Measurements from ENCODE around the gene ZNF683. TPM values are rescaled to one million over a fixed set of nuclear protein-coding genes. Genes with fewer than 3 reads are reported as not detected.

ZNF683 gene
- total and polyA plus RNA-seq, 2 experiments from 2014 or later, result not detected

DNA sequence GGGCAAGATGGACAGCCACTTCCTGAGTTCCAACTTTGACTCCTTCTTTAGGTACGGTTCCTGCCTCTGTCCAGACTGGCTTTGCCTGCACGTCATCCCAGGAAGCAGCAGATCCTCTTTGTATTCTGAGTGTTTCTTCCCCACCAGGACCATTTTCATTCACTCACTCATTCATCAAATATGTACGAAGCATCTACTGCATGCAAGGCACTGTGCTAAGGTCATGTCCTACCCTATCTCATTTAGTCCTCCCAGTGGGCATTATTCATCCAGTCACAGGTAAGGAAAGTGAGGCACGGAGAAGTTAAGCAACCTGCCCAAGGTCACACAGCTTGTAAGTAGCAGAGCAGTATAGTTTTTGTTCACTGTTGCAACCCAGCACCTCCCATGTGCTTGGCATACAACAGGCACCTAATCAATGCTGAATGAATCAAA is 32.5 kb downstream of the ZNF683 start (continued):
- TF ChIP-seq ZNF462 (CRISPR knock-in tag; IDR thresholded peaks at IDR 0.05), result no peak
- no peak for TF ChIP-seq ZNF114 (CRISPR knock-in tag; IDR thresholded peaks at IDR 0.05)

DNA sequence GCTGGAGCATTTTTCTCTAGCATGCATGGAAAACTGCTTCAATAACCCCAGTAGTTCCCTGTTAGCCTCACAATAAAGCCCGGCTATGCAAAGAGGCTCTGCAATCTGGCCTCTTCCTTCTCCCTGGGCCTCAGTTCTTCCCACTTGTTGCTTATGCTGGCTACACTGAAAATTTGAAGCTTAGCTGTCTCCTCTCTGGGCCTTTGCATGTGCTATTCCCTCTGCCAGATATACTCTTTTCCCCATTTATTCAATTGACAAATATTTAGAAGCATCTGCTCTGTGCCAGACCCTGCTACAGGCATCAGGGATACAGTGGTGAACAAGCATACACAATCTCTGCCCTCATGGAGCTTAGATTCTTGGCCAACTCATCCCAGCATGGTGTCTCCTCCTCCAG is 33.9 kb downstream of the ZNF683 start:
- H3F3A ChIP-seq (replicated peaks; ENCODE audit: low read depth), result peaks cover 9% of the 10 kb centered on the region; the same call in 1 of the 2 replicates
- 0 out of 2 replicates have a peak, but pooled peaks cover 3% of the 10 kb centered on the region for H3K27me3 ChIP-seq (ENCODE audit: insufficient read depth)
- H3K9me3 Mint-ChIP-seq, result no peaks in the 10 kb centered on the region
- H3K36me3 Mint-ChIP-seq (ENCODE audit: low read depth), result peaks cover 4% of the 10 kb centered on the region; the same call in 1 of the 3 replicates
- H3K9me2 ChIP-seq (ENCODE audit: insufficient read depth), result no peaks in the 10 kb centered on the region
- peaks cover 17% of the 10 kb centered on the region for H3K27me3 Mint-ChIP-seq (ENCODE audit: insufficient read depth, low read depth, poor library complexity)
- no peak overlapping the region for H2AFZ ChIP-seq
- peaks cover 7% of the 10 kb centered on the region; the same call in 1 of the 2 replicates for H3K79me2 ChIP-seq (replicated peaks; ENCODE audit: insufficient read depth)
- no peak overlapping the region for H3K27ac ChIP-seq (ENCODE audit: low read depth)
- no peak overlapping the region for H3K27ac Mint-ChIP-seq
- ATAC-seq, result no peak
- no peak for DNase-seq (ENCODE audit: low spot score)
- H3K4me3 ChIP-seq, result no peak overlapping the region
- H3K4me2 ChIP-seq, result no peak overlapping the region
- no peaks in the 10 kb centered on the region for H4K20me1 ChIP-seq (replicated peaks; ENCODE audit: insufficient read depth)
- no peak overlapping the region; the same call in 2 of the 3 replicates for H3K4me3 Mint-ChIP-seq
- H3K4me1 Mint-ChIP-seq, result peaks cover 33% of the 10 kb centered on the region
- peaks cover 16% of the 10 kb centered on the region for H3K4me1 ChIP-seq (ENCODE audit: insufficient read depth)
- H3K36me3 ChIP-seq (ENCODE audit: insufficient read depth), result no peaks in the 10 kb centered on the region
- no peak for TF ChIP-seq ETS1 (IDR thresholded peaks at IDR 0.05)
- no peak for TF ChIP-seq REST (IDR thresholded peaks at IDR 0.05; ENCODE audit: unreplicated experiment)
- TF ChIP-seq POLR2AphosphoS5 (IDR thresholded peaks at IDR 0.05; ENCODE audit: low read depth), result no peak
- no peak for TF ChIP-seq CREB1 (CRISPR knock-in tag; IDR thresholded peaks at IDR 0.05; ENCODE audit: low read depth)
- TF ChIP-seq, protein P1, sequence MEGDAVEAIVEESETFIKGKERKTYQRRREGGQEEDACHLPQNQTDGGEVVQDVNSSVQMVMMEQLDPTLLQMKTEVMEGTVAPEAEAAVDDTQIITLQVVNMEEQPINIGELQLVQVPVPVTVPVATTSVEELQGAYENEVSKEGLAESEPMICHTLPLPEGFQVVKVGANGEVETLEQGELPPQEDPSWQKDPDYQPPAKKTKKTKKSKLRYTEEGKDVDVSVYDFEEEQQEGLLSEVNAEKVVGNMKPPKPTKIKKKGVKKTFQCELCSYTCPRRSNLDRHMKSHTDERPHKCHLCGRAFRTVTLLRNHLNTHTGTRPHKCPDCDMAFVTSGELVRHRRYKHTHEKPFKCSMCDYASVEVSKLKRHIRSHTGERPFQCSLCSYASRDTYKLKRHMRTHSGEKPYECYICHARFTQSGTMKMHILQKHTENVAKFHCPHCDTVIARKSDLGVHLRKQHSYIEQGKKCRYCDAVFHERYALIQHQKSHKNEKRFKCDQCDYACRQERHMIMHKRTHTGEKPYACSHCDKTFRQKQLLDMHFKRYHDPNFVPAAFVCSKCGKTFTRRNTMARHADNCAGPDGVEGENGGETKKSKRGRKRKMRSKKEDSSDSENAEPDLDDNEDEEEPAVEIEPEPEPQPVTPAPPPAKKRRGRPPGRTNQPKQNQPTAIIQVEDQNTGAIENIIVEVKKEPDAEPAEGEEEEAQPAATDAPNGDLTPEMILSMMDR (conservative IDR thresholded peaks at IDR 0.05; ENCODE audit: low read depth in 2 of 2), result no peak
- TF ChIP-seq STAT1 (IDR thresholded peaks at IDR 0.05; ENCODE audit: unreplicated experiment), result no peak
